Stomach (tissue), 4 donors: ENCODE measurements around the gene ABR.

Source experiments
- CTCF ChIP-seq, 7 experiments: fragments of 450-650 bp in 4 of 7; fragments of 200-600 bp in 3 of 7; sonication (generic) in 3 of 7; IDR thresholded peaks; one replicate each; pipeline ENCODE4 v1.5.1; 2016 to 2019; ENCODE audit warnings: antibody characterized with exemption in 7 of 7, control low read depth in 2 of 7, mild to moderate bottlenecking in 1 of 7
- EP300 ChIP-seq: sonication (generic); formaldehyde crosslinking; IDR thresholded peaks from one replicate; pipeline ENCODE4 v1.6.1; 2017; ENCODE audit warnings: antibody characterized with exemption
- POLR2A ChIP-seq, 4 donors: fragments of 450-650 bp; IDR thresholded peaks; one replicate each; pipeline ENCODE4 v1.6.1; 2016; ENCODE audit warnings: antibody characterized with exemption in 4 of 4, control low read depth in 2 of 4, mild to moderate bottlenecking in 1 of 4, moderate library complexity in 1 of 4
- POLR2AphosphoS5 ChIP-seq, 3 donors: sonication (generic); formaldehyde crosslinking; IDR thresholded peaks; one replicate each; pipeline ENCODE4 v1.6.1; 2016; ENCODE audit warnings: antibody characterized with exemption in 3 of 3

GRCh38 chr17:1041746-1042145 lies 138.0 kb downstream of the ABR start:
- TF ChIP-seq CTCF (IDR thresholded peaks at IDR 0.05), result no peak
- no peak for TF ChIP-seq POLR2A (IDR thresholded peaks at IDR 0.05)
- no peak for TF ChIP-seq EP300
- TF ChIP-seq POLR2AphosphoS5 (IDR thresholded peaks at IDR 0.05), result no peak
